ENCODE measurements around the gene VRK2. TPM values are rescaled to one million over a fixed set of nuclear protein-coding genes. Genes with fewer than 3 reads are reported as not detected.

VRK2 gene
- total and polyA plus RNA-seq, 8 donors = 4.7 to 18.1 (median 13.3) TPM

- H3K4me1 ChIP-seq = no peaks in the 10 kb centered on the region
- FAIRE-seq = no peak
- no peak overlapping the region for H3K27ac ChIP-seq
- no peaks in the 10 kb centered on the region for H3K27me3 ChIP-seq
- H3K4me3 ChIP-seq = no peak overlapping the region
- H3K36me3 ChIP-seq = no peaks in the 10 kb centered on the region
- 60 to 67% methylated on average over 1 of the region's 1 CpG for WGBS, 2 donors
- no peak for TF ChIP-seq CTCF (IDR thresholded peaks at IDR 0.05)
- no peaks in the 10 kb centered on the region for H3K9me3 ChIP-seq
- no peak for DNase-seq
- intact Hi-C loops (cut with DNase I) = no loop called here
- ATAC-seq = no peak
Measured at GRCh38 chr2:58032764-58033080, 13.9 kb upstream of the VRK2 start.

GRCh38 chr2:58033530-58033929 lies 13.1 kb upstream of the VRK2 start:
- FAIRE-seq (no peak), DNase-seq (no peak), ATAC-seq (no peak)
- H3K36me3 ChIP-seq = no peaks in the 10 kb centered on the region
- no peak overlapping the region for H3K4me3 ChIP-seq
- intact Hi-C loops (cut with DNase I) = no loop called here
- no peaks in the 10 kb centered on the region for H3K4me1 ChIP-seq
- no peak for TF ChIP-seq CTCF (IDR thresholded peaks at IDR 0.05)
- no peaks in the 10 kb centered on the region for H3K27me3 ChIP-seq
- no peaks in the 10 kb centered on the region for H3K9me3 ChIP-seq
- no peak overlapping the region for H3K27ac ChIP-seq

GRCh38 chr2:58035352-58035751 lies 11.3 kb upstream of the VRK2 start:
- no peak for FAIRE-seq
- no peak for ATAC-seq
- H3K4me1 ChIP-seq = no peaks in the 10 kb centered on the region
- no peak for TF ChIP-seq CTCF (IDR thresholded peaks at IDR 0.05)
- intact Hi-C loops (cut with DNase I) = no loop called here
- H3K36me3 ChIP-seq = no peaks in the 10 kb centered on the region
- no peak for DNase-seq
- WGBS, 2 donors = 89 to 91% methylated on average over 3 of the region's 3 CpGs
- H3K4me3 ChIP-seq = no peak overlapping the region
- no peak overlapping the region for H3K27ac ChIP-seq
- no peaks in the 10 kb centered on the region for H3K9me3 ChIP-seq
- H3K27me3 ChIP-seq = no peaks in the 10 kb centered on the region

- Histone ChIP-seq H3K27ac (no peak overlapping the region), H3K27me3 (no peaks in the 10 kb centered on the region), H3K36me3 (no peaks in the 10 kb centered on the region), H3K9me3 (no peaks in the 10 kb centered on the region), H3K4me1 (peaks cover 0 to 10% (median 3%) of the 10 kb centered on the region in 3 donors), H3K4me3 (no peak overlapping the region)
- FAIRE-seq (no peak), ATAC-seq (peak in 2 of 4 donors; percentile 27 to 47), DNase-seq (no peak)
- WGBS, 2 donors = 67 to 78% methylated on average over 1 of the region's 1 CpG
- intact Hi-C loops (cut with DNase I) = no loop called here
- no peak for TF ChIP-seq CTCF (IDR thresholded peaks at IDR 0.05)
Measured at GRCh38 chr2:58039170-58039611, 7.4 kb upstream of the VRK2 start.

- H3K4me1 ChIP-seq = peaks cover 3 to 21% (median 7%) of the 10 kb centered on the region in 3 donors
- no peaks in the 10 kb centered on the region for H3K9me3 ChIP-seq
- H3K27ac ChIP-seq = no peak overlapping the region
- no peak overlapping the region for H3K4me3 ChIP-seq
- DNase-seq = peak in 1 of 6 donors; percentile 13
- no peaks in the 10 kb centered on the region for H3K27me3 ChIP-seq
- no peak for TF ChIP-seq CTCF (IDR thresholded peaks at IDR 0.05)
- H3K36me3 ChIP-seq = no peaks in the 10 kb centered on the region
- peak; percentile 20 for FAIRE-seq
- 17 to 25% methylated on average over 2 of the region's 2 CpGs for WGBS, 2 donors
- intact Hi-C loops (cut with DNase I) = no loop called here
- ATAC-seq = no peak
Measured at GRCh38 chr2:58042486-58042970, 4.1 kb upstream of the VRK2 start.

Measured in pancreas (tissue), 10 donors.